OCI-LY1 (cell line): Measurements from ENCODE around the gene ZNF503.

ENCODE experiments used
- CTCF ChIP-seq: fragments of 200-600 bp; sonication (generic), shearing (Covaris generic); IDR thresholded peaks from 2 replicates; pipeline ENCODE4 v1.5.1; 2017; ENCODE audit warnings: mild to moderate bottlenecking, antibody characterized with exemption, low read length, moderate library complexity, mixed read lengths
- EZH2 ChIP-seq: fragments of 200-600 bp; sonication (generic), shearing (Covaris generic); IDR thresholded peaks from 2 replicates; pipeline ENCODE4 v1.8.0; 2017; ENCODE audit warnings: borderline replicate concordance, mixed run types, mild to moderate bottlenecking, antibody characterized with exemption, low read length, moderate library complexity, mixed read lengths

GRCh38 chr10:75437693-75438092 lies 36.1 kb upstream of the ZNF503 start:
- TF ChIP-seq CTCF, result no peak
- TF ChIP-seq EZH2, result no peak
